ENCODE results near the gene SLC7A11. TPM values are rescaled to one million over a fixed set of nuclear protein-coding genes. Genes with fewer than 3 reads are reported as not detected.

The SLC7A11 gene
- total RNA-seq, 4 donors from 2014 or later, result under 0.01 to 0.30 (median 0.21) TPM

DNA sequence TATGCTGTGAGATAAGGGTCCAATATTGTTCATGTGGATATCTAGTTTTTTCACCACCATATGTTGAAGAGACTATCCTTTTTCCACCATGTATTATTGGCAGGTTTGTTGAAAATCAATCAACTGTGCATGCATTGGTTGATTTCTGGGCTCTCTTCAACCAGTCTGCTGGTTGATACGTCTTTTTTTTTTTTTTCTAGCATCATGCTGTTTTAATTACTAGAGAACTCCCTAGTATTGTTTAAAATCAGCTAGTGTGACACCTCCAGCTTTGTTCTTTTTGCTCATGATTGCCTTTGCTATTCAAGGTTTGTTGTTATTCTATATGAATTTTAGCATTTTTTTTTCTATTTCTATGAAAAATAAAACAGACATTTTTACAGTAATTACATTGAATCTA, 123.9 kb downstream of the SLC7A11 start:
- no peaks in the 10 kb centered on the region for H3K36me3 ChIP-seq
- H3K4me3 ChIP-seq, result no peak overlapping the region
- H3K27me3 ChIP-seq, result no peaks in the 10 kb centered on the region
- peaks cover 0 to 12% (median 0%) of the 10 kb centered on the region in 4 donors for H3K9me3 ChIP-seq
- TF ChIP-seq POLR2A (IDR thresholded peaks at IDR 0.05), result no peak
- TF ChIP-seq CTCF (IDR thresholded peaks at IDR 0.05), result no peak
- TF ChIP-seq EP300 (IDR thresholded peaks at IDR 0.05), result no peak
- 81 to 84% methylated on average over 1 of the region's 1 CpG for WGBS, 2 donors
- H3K27ac ChIP-seq, result no peak overlapping the region
- H3K4me1 ChIP-seq, result peaks cover 0 to 8% (median 0%) of the 10 kb centered on the region in 4 donors
- no peak for DNase-seq (ENCODE audit: low spot score in 2 of 2)

GRCh38 chr4:138115053-138115452, 127.1 kb downstream of the SLC7A11 start:
- no peak overlapping the region for H3K4me3 ChIP-seq
- peaks cover 0 to under 1% (median 0%) of the 10 kb centered on the region in 4 donors for H3K9me3 ChIP-seq
- 79 to 82% methylated on average over 2 of the region's 2 CpGs for WGBS, 2 donors
- H3K36me3 ChIP-seq, result no peaks in the 10 kb centered on the region
- H3K27ac ChIP-seq, result no peak overlapping the region
- DNase-seq (ENCODE audit: low spot score in 2 of 2), result no peak
- H3K27me3 ChIP-seq, result no peaks in the 10 kb centered on the region
- TF ChIP-seq CTCF (IDR thresholded peaks at IDR 0.05) (no peak), EP300 (IDR thresholded peaks at IDR 0.05) (no peak), POLR2A (IDR thresholded peaks at IDR 0.05) (no peak)
- H3K4me1 ChIP-seq, result peaks cover 0 to 8% (median 0%) of the 10 kb centered on the region in 4 donors

GRCh38 chr4:138114434-138114833, 127.7 kb downstream of the SLC7A11 start:
- no peak for TF ChIP-seq EP300 (IDR thresholded peaks at IDR 0.05)
- no peak for TF ChIP-seq CTCF (IDR thresholded peaks at IDR 0.05)
- no peak for TF ChIP-seq POLR2A (IDR thresholded peaks at IDR 0.05)

More at GRCh38 chr4:138114434-138114833, 127.7 kb downstream of the SLC7A11 start:
- H3K9me3 ChIP-seq, result no peaks in the 10 kb centered on the region
- H3K4me1 ChIP-seq, result peaks cover 0 to 8% (median 0%) of the 10 kb centered on the region in 4 donors
- H3K4me3 ChIP-seq, result no peak overlapping the region
- H3K27ac ChIP-seq, result no peak overlapping the region
- 25 to 26% methylated on average over 1 of the region's 1 CpG for WGBS, 2 donors
- H3K36me3 ChIP-seq, result no peaks in the 10 kb centered on the region
- DNase-seq (ENCODE audit: low spot score in 2 of 2), result no peak
- no peaks in the 10 kb centered on the region for H3K27me3 ChIP-seq
